CD14-positive monocyte (primary cell): ENCODE data around the gene TTC12. TPM values are rescaled to one million over a fixed set of nuclear protein-coding genes. Genes with fewer than 3 reads are reported as not detected.

Source experiments
- DNase-seq, 3 donors: peaks; one replicate each; pipeline ENCODE4 v3.0.0-alpha.2; 2011 to 2022
- H2AFZ ChIP-seq: 2 replicates; pipeline ENCODE4 v1.6.0; 2012; ENCODE audit warnings: mild to moderate bottlenecking, low read depth, low read length, inconsistent platforms; ENCODE audit not compliant: insufficient read depth, poor library complexity, severe bottlenecking
- H3K27ac ChIP-seq, 2 donors: 1 replicate in 1 of 2; 2 replicates in 1 of 2; pipeline ENCODE4 v1.5.1; 2012 to 2013; ENCODE audit warnings: low read length in 2 of 2, control low read depth in 1 of 2, inconsistent platforms in 1 of 2, low read depth in 1 of 2, mild to moderate bottlenecking in 1 of 2
- H3K27me3 ChIP-seq, 2 donors: one replicate each; pipeline versions ENCODE4 v1.6.0 to v1.6.1; 2011 to 2013; ENCODE audit warnings: low read length in 2 of 2; ENCODE audit not compliant: control insufficient read depth in 2 of 2, insufficient read depth in 2 of 2
- H3K36me3 ChIP-seq, 2 donors: replicated peaks in 1 of 2; 1 replicate in 1 of 2; 2 replicates in 1 of 2; pipeline versions ENCODE4 v1.5.1 to v1.6.1; 2012 to 2013; ENCODE audit warnings: low read length in 2 of 2, control low read depth in 1 of 2, inconsistent platforms in 1 of 2, mild to moderate bottlenecking in 1 of 2; ENCODE audit not compliant: insufficient read depth in 2 of 2, control insufficient read depth in 1 of 2
- H3K4me1 ChIP-seq, 2 donors: 1 replicate in 1 of 2; 2 replicates in 1 of 2; pipeline versions ENCODE4 v1.5.1 to v1.6.1; 2012 to 2013; ENCODE audit warnings: low read length in 2 of 2, control low read depth in 1 of 2, inconsistent platforms in 1 of 2, mild to moderate bottlenecking in 1 of 2, moderate library complexity in 1 of 2; ENCODE audit not compliant: insufficient read depth in 2 of 2, control insufficient read depth in 1 of 2
- H3K4me2 ChIP-seq: replicated peaks from 2 replicates; pipeline ENCODE3; 2012; ENCODE audit warnings: low read length, moderate library complexity, mild to moderate bottlenecking; ENCODE audit not compliant: poor library complexity, severe bottlenecking; ENCODE audit errors: extremely low read depth
- H3K4me3 ChIP-seq, 3 experiments: fragments of 200-600 bp in 1 of 3; sonication (generic) in 1 of 3; replicated peaks in 1 of 3; 1 replicate in 2 of 3; 2 replicates in 1 of 3; pipeline ENCODE4 v1.5.1; 2011 to 2013; ENCODE audit warnings: low read length in 3 of 3, mild to moderate bottlenecking in 3 of 3, control low read depth in 2 of 3, low read depth in 2 of 3, inconsistent platforms in 1 of 3, moderate library complexity in 1 of 3
- H3K79me2 ChIP-seq: 2 replicates; pipeline ENCODE4 v1.6.0; 2012; ENCODE audit warnings: mild to moderate bottlenecking, control low read depth, inconsistent platforms, low read length, moderate library complexity; ENCODE audit not compliant: insufficient read depth
- H3K9ac ChIP-seq: 2 replicates; pipeline ENCODE4 v1.6.0; 2017; ENCODE audit warnings: low read length, mild to moderate bottlenecking; ENCODE audit not compliant: insufficient read depth, poor library complexity, severe bottlenecking
- H3K9me3 ChIP-seq, 2 donors: replicated peaks in 1 of 2; 1 replicate in 1 of 2; 2 replicates in 1 of 2; pipeline versions ENCODE4 v1.5.1 to v1.6.1; 2012 to 2013; ENCODE audit warnings: low read length in 2 of 2, control low read depth in 1 of 2; ENCODE audit not compliant: control insufficient read depth in 1 of 2, insufficient read depth in 1 of 2
- H4K20me1 ChIP-seq: 2 replicates; pipeline ENCODE4 v1.6.0; 2012; ENCODE audit warnings: mild to moderate bottlenecking, low read length, control low read depth, moderate library complexity; ENCODE audit not compliant: insufficient read depth
- H3K27ac Mint-ChIP-seq, 7 donors: one replicate each; pipeline ENCODE4 v1.8.0; 2020; ENCODE audit warnings: mild to moderate bottlenecking in 7 of 7, mixed read lengths in 7 of 7, moderate library complexity in 6 of 7, inconsistent platforms in 2 of 7
- H3K27me3 Mint-ChIP-seq, 3 donors: one replicate each; pipeline ENCODE4 v1.8.0; 2021 to 2022; ENCODE audit warnings: low read depth in 3 of 3, mild to moderate bottlenecking in 3 of 3, mixed read lengths in 3 of 3, moderate library complexity in 3 of 3, inconsistent platforms in 1 of 3
- H3K36me3 Mint-ChIP-seq, 2 donors: one replicate each; pipeline ENCODE4 v1.8.0; 2020; ENCODE audit warnings: mixed read lengths in 2 of 2, inconsistent platforms in 1 of 2, mild to moderate bottlenecking in 1 of 2
- H3K4me1 Mint-ChIP-seq: one replicate; pipeline ENCODE4 v1.8.0; 2020; ENCODE audit warnings: mild to moderate bottlenecking, mixed read lengths
- H3K4me3 Mint-ChIP-seq, 2 donors: one replicate each; pipeline ENCODE4 v1.8.0; 2020; ENCODE audit warnings: mild to moderate bottlenecking in 2 of 2, mixed read lengths in 2 of 2, moderate library complexity in 1 of 2
- H3K9me3 Mint-ChIP-seq, 7 donors: one replicate each; pipeline ENCODE4 v1.8.0; 2020 to 2022; ENCODE audit warnings: mixed read lengths in 7 of 7, mild to moderate bottlenecking in 6 of 7, moderate library complexity in 6 of 7, inconsistent platforms in 2 of 7
- CTCF ChIP-seq: fragments of 200-600 bp; IDR thresholded peaks from one replicate; pipeline ENCODE4 v1.8.0; 2022; ENCODE audit warnings: antibody characterized with exemption, mild to moderate bottlenecking
- WGBS: methylation state at CpG from one replicate; pipeline ENCODE4 v1.1.5; 2013; ENCODE audit warnings: missing lambda C conversion rate; ENCODE audit not compliant: insufficient coverage; 5-methylcytosine and 5-hydroxymethylcytosine counted together
- intact Hi-C, 2 donors: fragments of 100-400 bp; cut with micrococcal nuclease; formaldehyde crosslinking; loops; one replicate each; pipeline versions ENCODE4 v1.15.0 to v1.15.1; 2023
- polyA plus RNA-seq, 3 donors: library from polyadenylated mRNA; depleted of rRNA in 1 of 3; unstranded in 2 of 3; stranded (reverse) in 1 of 3; fragments of 300-500 nt in 2 of 3; fragments of >200 nt in 1 of 3; fragmentation: Illumina TruSeq in 2 of 3; gene quantifications; 1 replicate in 2 of 3; 2 replicates in 1 of 3; pipeline ENCODE4 v1.2.3, GENCODE V29; 2012 to 2021

The TTC12 gene
- polyA plus RNA-seq, 3 donors = 1.7 to 3.0 (median 2.4) TPM

DNA sequence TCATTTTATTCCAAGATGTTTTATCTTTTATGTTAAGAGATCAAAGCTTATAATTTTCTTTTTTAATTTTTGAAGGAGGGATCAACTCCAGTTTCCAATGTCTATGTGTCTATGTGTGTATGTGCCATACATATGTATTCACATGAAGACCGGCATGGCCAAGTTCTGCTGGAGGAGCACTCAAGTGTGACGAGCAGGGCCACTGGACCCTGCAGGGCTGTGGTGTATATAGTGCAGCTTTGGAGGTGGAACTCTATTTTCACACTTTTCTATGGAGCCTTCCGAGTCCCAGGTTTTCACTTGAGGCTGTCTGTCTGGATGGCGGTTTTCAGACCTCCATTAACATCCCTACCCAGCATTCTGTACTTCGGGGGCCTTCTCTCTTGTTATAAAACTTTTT is 36.5 kb upstream of the TTC12 start:
- Histone ChIP-seq H4K20me1 (no peaks in the 10 kb centered on the region), H3K79me2 (no peaks in the 10 kb centered on the region), H3K9me3 (no peaks in the 10 kb centered on the region), H2AFZ (no peak overlapping the region), H3K36me3 (no peaks in the 10 kb centered on the region), H3K4me3 (no peak overlapping the region), H3K27me3 (no peaks in the 10 kb centered on the region), H3K27ac (no peak overlapping the region), H3K9ac (no peak overlapping the region), H3K4me2 (no peak overlapping the region), H3K4me1 (peaks cover 0 to 4% of the 10 kb centered on the region in 2 donors)
- Mint-ChIP-seq H3K27me3 (peaks cover 5 to 8% (median 5%) of the 10 kb centered on the region in 3 donors), H3K27ac (no peak overlapping the region), H3K4me1 (peaks cover 4% of the 10 kb centered on the region), H3K9me3 (no peaks in the 10 kb centered on the region), H3K4me3 (no peak overlapping the region), H3K36me3 (no peaks in the 10 kb centered on the region)
- DNase-seq = no peak
- 100% methylated on average over 1 of the region's 5 CpGs for WGBS
- intact Hi-C loops = no loop called here
- no peak for TF ChIP-seq CTCF

- no peak for DNase-seq
- H3K4me2 ChIP-seq = no peak overlapping the region
- H4K20me1 ChIP-seq = no peaks in the 10 kb centered on the region
- H3K9me3 Mint-ChIP-seq = no peaks in the 10 kb centered on the region
- no peak overlapping the region for H2AFZ ChIP-seq
- peaks cover 0 to 4% of the 10 kb centered on the region in 2 donors for H3K4me1 ChIP-seq
- H3K4me1 Mint-ChIP-seq = peaks cover 4% of the 10 kb centered on the region
- no peak for TF ChIP-seq CTCF
- H3K4me3 Mint-ChIP-seq = no peak overlapping the region
- H3K79me2 ChIP-seq = no peaks in the 10 kb centered on the region
- H3K27me3 Mint-ChIP-seq = peaks cover 3 to 8% (median 5%) of the 10 kb centered on the region in 3 donors
- no peak overlapping the region for H3K4me3 ChIP-seq
- WGBS = 92% methylated on average over 5 of the region's 9 CpGs
- no peak overlapping the region for H3K27ac Mint-ChIP-seq
- H3K36me3 Mint-ChIP-seq = no peaks in the 10 kb centered on the region
- intact Hi-C loops = no loop called here
- no peak overlapping the region for H3K9ac ChIP-seq
- no peaks in the 10 kb centered on the region for H3K9me3 ChIP-seq
- no peak overlapping the region for H3K27ac ChIP-seq
- no peaks in the 10 kb centered on the region for H3K27me3 ChIP-seq
- no peaks in the 10 kb centered on the region for H3K36me3 ChIP-seq
Measured at GRCh38 chr11:113278481-113278880, 35.9 kb upstream of the TTC12 start.
